ENCODE data around the gene CLASP2. TPM values are rescaled to one million over a fixed set of nuclear protein-coding genes. Genes with fewer than 3 reads are reported as not detected.

Gene CLASP2
- total RNA-seq, 2 donors from 2014 or later = 65.0 to 74.8 TPM

DNA sequence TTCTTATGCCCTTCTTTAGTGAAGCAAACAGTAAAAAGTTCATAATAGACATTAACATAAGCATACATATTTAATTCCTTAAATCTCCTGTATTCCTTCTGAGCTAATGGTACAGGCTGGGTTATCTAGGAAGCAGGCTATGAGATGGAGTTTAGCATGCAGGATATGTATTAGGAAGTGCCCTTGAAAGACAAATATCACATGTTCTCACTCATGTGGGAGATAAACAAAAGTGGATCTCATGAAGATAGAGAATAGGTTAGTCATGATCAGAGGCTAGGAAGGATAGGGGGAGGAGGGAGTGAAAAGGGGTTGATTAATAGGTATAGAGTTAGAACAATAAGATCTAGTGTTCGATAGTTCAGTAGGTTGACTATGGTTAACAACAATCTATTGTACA, 105.4 kb downstream of the CLASP2 start:
- H3K4me1 Mint-ChIP-seq = peaks cover 8% of the 10 kb centered on the region
- TF ChIP-seq, protein P1, sequence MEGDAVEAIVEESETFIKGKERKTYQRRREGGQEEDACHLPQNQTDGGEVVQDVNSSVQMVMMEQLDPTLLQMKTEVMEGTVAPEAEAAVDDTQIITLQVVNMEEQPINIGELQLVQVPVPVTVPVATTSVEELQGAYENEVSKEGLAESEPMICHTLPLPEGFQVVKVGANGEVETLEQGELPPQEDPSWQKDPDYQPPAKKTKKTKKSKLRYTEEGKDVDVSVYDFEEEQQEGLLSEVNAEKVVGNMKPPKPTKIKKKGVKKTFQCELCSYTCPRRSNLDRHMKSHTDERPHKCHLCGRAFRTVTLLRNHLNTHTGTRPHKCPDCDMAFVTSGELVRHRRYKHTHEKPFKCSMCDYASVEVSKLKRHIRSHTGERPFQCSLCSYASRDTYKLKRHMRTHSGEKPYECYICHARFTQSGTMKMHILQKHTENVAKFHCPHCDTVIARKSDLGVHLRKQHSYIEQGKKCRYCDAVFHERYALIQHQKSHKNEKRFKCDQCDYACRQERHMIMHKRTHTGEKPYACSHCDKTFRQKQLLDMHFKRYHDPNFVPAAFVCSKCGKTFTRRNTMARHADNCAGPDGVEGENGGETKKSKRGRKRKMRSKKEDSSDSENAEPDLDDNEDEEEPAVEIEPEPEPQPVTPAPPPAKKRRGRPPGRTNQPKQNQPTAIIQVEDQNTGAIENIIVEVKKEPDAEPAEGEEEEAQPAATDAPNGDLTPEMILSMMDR (conservative IDR thresholded peaks at IDR 0.05) = no peak
- H3K4me3 Mint-ChIP-seq = no peak overlapping the region

DNA sequence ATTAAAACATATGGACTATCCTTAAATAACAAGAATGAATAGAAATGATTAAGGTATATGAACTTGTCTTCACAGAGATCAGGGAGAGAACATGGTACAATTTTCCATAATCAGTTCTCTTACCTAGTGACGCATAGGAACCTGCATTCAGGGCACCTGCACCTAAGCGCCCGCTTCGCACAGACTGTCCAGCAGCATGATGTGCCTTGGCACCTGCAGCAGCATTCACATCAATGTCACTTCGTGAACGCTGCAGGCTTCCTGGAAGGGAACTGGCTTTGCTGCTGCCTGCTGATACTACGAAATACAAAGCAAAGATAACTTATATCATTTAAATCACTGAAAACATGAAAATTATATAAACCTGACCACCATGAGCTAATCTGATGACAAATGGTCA, 115.2 kb downstream of the CLASP2 start:
- WGBS, 2 experiments (ENCODE audit: insufficient coverage in 1 of 2, insufficient read length in 1 of 2) = 98 to 100% methylated on average over 6 to 7 of the region's 7 CpGs
- H3K4me1 ChIP-seq (ENCODE audit: control insufficient read depth, insufficient read depth, low read length) = no peaks in the 10 kb centered on the region
- Mint-ChIP-seq H3K27ac (no peak overlapping the region), H3K27me3 (ENCODE audit: insufficient read depth) (no peaks in the 10 kb centered on the region), H3K4me3 (no peak overlapping the region), H3K4me1 (no peaks in the 10 kb centered on the region), H3K9me3 (no peaks in the 10 kb centered on the region), H3K36me3 (ENCODE audit: low read depth) (peaks cover 81% of the 10 kb centered on the region)
- no peak overlapping the region for H3K4me3 ChIP-seq (ENCODE audit: low read length)
- H3K27ac ChIP-seq (ENCODE audit: low read depth, low read length) = no peak overlapping the region
- no peak overlapping the region for H3K9ac ChIP-seq (ENCODE audit: extremely low read depth, low read length, poor library complexity, severe bottlenecking)
- TF ChIP-seq, protein P1 (conservative IDR thresholded peaks at IDR 0.05) = no peak
- no peaks in the 10 kb centered on the region for H3K9me3 ChIP-seq (ENCODE audit: control insufficient read depth, low read length)
- peaks cover 78% of the 10 kb centered on the region for H3K36me3 ChIP-seq (ENCODE audit: control insufficient read depth, insufficient read depth, low read length)
- DNase-seq = no peak
- no peaks in the 10 kb centered on the region for H3K27me3 ChIP-seq (ENCODE audit: control insufficient read depth, insufficient read depth, low read length, poor library complexity, severe bottlenecking)

More for the DNA sequence above, 105.4 kb downstream of the CLASP2 start:
- H3K4me1 ChIP-seq (ENCODE audit: control insufficient read depth, insufficient read depth, low read length) = no peaks in the 10 kb centered on the region
- H3K27me3 Mint-ChIP-seq (ENCODE audit: insufficient read depth) = no peaks in the 10 kb centered on the region
- H3K36me3 Mint-ChIP-seq (ENCODE audit: low read depth) = peaks cover 21% of the 10 kb centered on the region
- H3K36me3 ChIP-seq (ENCODE audit: control insufficient read depth, insufficient read depth, low read length) = peaks cover 10% of the 10 kb centered on the region
- DNase-seq = no peak
- H3K9me3 ChIP-seq (ENCODE audit: control insufficient read depth, low read length) = no peaks in the 10 kb centered on the region
- no peaks in the 10 kb centered on the region for H3K27me3 ChIP-seq (ENCODE audit: control insufficient read depth, insufficient read depth, low read length, poor library complexity, severe bottlenecking)
- no peak overlapping the region for H3K27ac Mint-ChIP-seq
- H3K9me3 Mint-ChIP-seq = no peaks in the 10 kb centered on the region
- H3K9ac ChIP-seq (ENCODE audit: extremely low read depth, low read length, poor library complexity, severe bottlenecking) = no peak overlapping the region
- no peak overlapping the region for H3K4me3 ChIP-seq (ENCODE audit: low read length)
- H3K27ac ChIP-seq (ENCODE audit: low read depth, low read length) = no peak overlapping the region
- no CpG with 5 or more reads among the region's 1 CpG for WGBS, 2 experiments (ENCODE audit: insufficient coverage in 1 of 2, insufficient read length in 1 of 2)

DNA sequence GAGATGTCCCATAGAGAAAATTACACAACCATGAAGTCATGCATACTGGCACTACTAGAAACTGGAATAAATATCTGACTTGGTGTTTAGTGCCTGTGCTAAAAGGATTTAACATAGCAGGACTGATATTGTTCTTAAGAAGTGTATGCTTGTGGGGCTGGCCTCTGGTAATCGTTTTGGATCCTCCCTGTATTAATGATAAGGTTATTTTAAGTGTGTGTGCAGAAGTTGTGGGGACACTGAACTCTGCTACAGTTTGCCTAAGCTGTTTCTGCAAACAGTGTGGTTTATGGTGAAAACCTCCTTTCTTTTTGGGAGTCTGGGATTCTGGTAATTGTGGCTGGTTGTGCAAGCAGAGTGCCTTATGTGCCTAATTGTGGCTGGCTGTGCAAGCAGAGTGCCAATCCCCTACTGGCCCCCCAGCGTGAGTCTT, 120.8 kb downstream of the CLASP2 start:
- TF ChIP-seq, protein P1 (conservative IDR thresholded peaks at IDR 0.05) = no peak
- H3K4me3 Mint-ChIP-seq = no peak overlapping the region
- no peaks in the 10 kb centered on the region for H3K4me1 Mint-ChIP-seq
- no peak for DNase-seq
- Histone ChIP-seq H3K9me3 (ENCODE audit: control insufficient read depth, low read length) (no peaks in the 10 kb centered on the region), H3K4me1 (ENCODE audit: control insufficient read depth, insufficient read depth, low read length) (no peaks in the 10 kb centered on the region), H3K4me3 (ENCODE audit: low read length) (no peak overlapping the region), H3K27ac (ENCODE audit: low read depth, low read length) (no peak overlapping the region), H3K27me3 (ENCODE audit: control insufficient read depth, insufficient read depth, low read length, poor library complexity, severe bottlenecking) (no peaks in the 10 kb centered on the region), H3K9ac (ENCODE audit: extremely low read depth, low read length, poor library complexity, severe bottlenecking) (no peak overlapping the region), H3K36me3 (ENCODE audit: control insufficient read depth, insufficient read depth, low read length) (peaks cover 47% of the 10 kb centered on the region)
- H3K27ac Mint-ChIP-seq = peak overlapping the region; percentile 64
- 83 to 86% methylated on average over 1 to 2 of the region's 2 CpGs for WGBS, 2 experiments (ENCODE audit: insufficient coverage in 1 of 2, insufficient read length in 1 of 2)
- H3K27me3 Mint-ChIP-seq (ENCODE audit: insufficient read depth) = no peaks in the 10 kb centered on the region
- H3K9me3 Mint-ChIP-seq = no peaks in the 10 kb centered on the region
- H3K36me3 Mint-ChIP-seq (ENCODE audit: low read depth) = peaks cover 40% of the 10 kb centered on the region

Data from endodermal cell (in vitro differentiated cells).